Ovary (tissue), 9 donors: ENCODE measurements around the gene CD79B. TPM values are rescaled to one million over a fixed set of nuclear protein-coding genes. Genes with fewer than 3 reads are reported as not detected.

ENCODE experiments used
- DNase-seq, 5 donors: peaks; one replicate each; pipeline ENCODE4 v3.0.0-alpha.2; 2019 to 2020
- H3K27ac ChIP-seq, 2 donors: fragments of 200-600 bp; one replicate each; pipeline versions ENCODE4 v1.5.1 to v1.8.0; 2019 to 2022
- H3K27me3 ChIP-seq: fragments of 200-600 bp; one replicate; pipeline ENCODE4 v1.8.0; 2022
- H3K36me3 ChIP-seq: fragments of 200-600 bp; sonication (generic); one replicate; pipeline ENCODE4 v1.5.1; 2019
- H3K4me1 ChIP-seq: one replicate; pipeline ENCODE4 v1.8.1; 2013; ENCODE audit warnings: mild to moderate bottlenecking, moderate library complexity; ENCODE audit not compliant: insufficient read depth
- H3K4me3 ChIP-seq: fragments of 200-600 bp; sonication (generic); one replicate; pipeline ENCODE4 v1.5.1; 2017
- H3K9me3 ChIP-seq, 2 donors: fragments of 200-600 bp in 1 of 2; sonication (generic) in 1 of 2; one replicate each; pipeline versions ENCODE4 v1.5.1 to v1.8.1; 2013 to 2019; ENCODE audit warnings: mild to moderate bottlenecking in 1 of 2, moderate library complexity in 1 of 2
- CTCF ChIP-seq, 3 donors: fragments of 450-650 bp in 2 of 3; fragments of 200-600 bp in 1 of 3; IDR thresholded peaks; one replicate each; pipeline versions ENCODE4 v1.5.1 to v1.8.0; 2016 to 2022; ENCODE audit warnings: antibody characterized with exemption in 3 of 3, mild to moderate bottlenecking in 1 of 3
- EP300 ChIP-seq: sonication (generic); formaldehyde crosslinking; IDR thresholded peaks from one replicate; pipeline ENCODE4 v1.6.1; 2017; ENCODE audit warnings: antibody characterized with exemption
- POLR2A ChIP-seq: fragments of 450-650 bp; IDR thresholded peaks from one replicate; pipeline ENCODE4 v1.6.1; 2017; ENCODE audit warnings: antibody characterized with exemption, mild to moderate bottlenecking, moderate library complexity
- WGBS, 3 donors: extraction: QIAGEN DNeasy Blood & Tissue Kit in 1 of 3; methylation state at CpG; one replicate each; pipeline versions ENCODE4 v1.1.5 to v1.1.7; 2013 to 2017; 5-methylcytosine and 5-hydroxymethylcytosine counted together
- intact Hi-C, 4 donors: fragments of 100-400 bp; cut with DNase I; formaldehyde crosslinking; loops; one replicate each; pipeline versions ENCODE4 v1.11.0 to v1.15.1; 2022 to 2023
- polyA plus RNA-seq, 2 donors: library from polyadenylated mRNA; stranded (reverse); fragments of 200-250 nt in 1 of 2; fragments of 350-450 nt in 1 of 2; fragmentation: Illumina TruSeq in 1 of 2; extraction: RNeasy Lipid Tissue Mini Kit (QIAGEN cat#74804) in 1 of 2; gene quantifications; one replicate each; pipeline ENCODE4 v1.2.3, GENCODE V29; 2013 to 2014
- total RNA-seq, 7 donors: library from RNA; depleted of rRNA in 2 of 7; stranded (reverse); fragments of >200 nt in 2 of 7; fragmentation: NEBNext Ultra II Directional in 3 of 7; extraction: Animal tissue kit (Norgen Biotek cat#: 25700) in 3 of 7; gene quantifications; one replicate each; pipeline versions ENCODE4 v1.1.0 to v1.2.4, GENCODE V29; 2016 to 2023
- donor health status: DM: no; HTN: no; CAD: no; lungs with moderate emphysema.
- donor health status: DM: no; HTN: no; CAD: no.
- donor health status: Bipolar disorder and iron deficiency.
- donor health status: DM: yes; HTN: yes; CAD: no.
- donor health status: DM: no; HTN: no; CAD: no.
- donor health status: DM: yes; HTN: yes; CAD: no.

Gene CD79B
- total and polyA plus RNA-seq, 9 donors = 0.48 to 2.0 (median 0.92) TPM

GRCh38 chr17:63934183-63935112, 2.3 kb upstream of the CD79B start:
- Histone ChIP-seq H3K27ac (no peak overlapping the region), H3K36me3 (no peaks in the 10 kb centered on the region), H3K4me3 (no peak overlapping the region), H3K27me3 (no peaks in the 10 kb centered on the region), H3K9me3 (no peaks in the 10 kb centered on the region), H3K4me1 (no peaks in the 10 kb centered on the region)
- DNase-seq = no peak
- intact Hi-C loops = loop anchor here in 1 of 4 donors (10.0 kb wide), 1 partner anchor 350 kb away; no protein-coding TSS in a partner anchor
- TF ChIP-seq CTCF (IDR thresholded peaks at IDR 0.05) = no peak
- no peak for TF ChIP-seq POLR2A
- no peak for TF ChIP-seq EP300
- 76 to 79% (median 77%) methylated on average over 21 of the region's 21 CpGs for WGBS, 3 donors

DNA sequence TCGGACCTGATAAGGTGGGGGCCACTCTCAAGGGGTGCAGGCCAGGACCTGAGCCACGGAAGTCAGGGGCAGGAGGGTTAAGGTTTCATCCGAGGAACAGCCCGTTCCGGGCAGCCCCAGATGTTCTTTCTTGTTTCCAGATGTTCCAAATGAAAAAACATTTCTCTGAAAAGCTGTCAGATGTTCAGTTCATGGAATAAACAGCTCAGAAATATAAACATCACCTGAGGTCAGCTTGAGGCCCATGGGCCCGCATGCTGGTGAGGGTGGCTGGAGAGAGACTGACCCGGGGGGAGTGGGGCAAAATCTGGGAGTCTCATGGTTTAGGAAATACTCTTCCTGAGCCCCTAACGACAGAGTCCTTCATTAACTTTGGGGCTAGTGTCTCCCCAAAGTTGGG, 1.5 kb upstream of the CD79B start:
- H3K27ac ChIP-seq = no peak overlapping the region
- TF ChIP-seq CTCF (IDR thresholded peaks at IDR 0.05) (no peak), POLR2A (no peak), EP300 (no peak)
- no peaks in the 10 kb centered on the region for H3K4me1 ChIP-seq
- intact Hi-C loops = loop anchor here in 1 of 4 donors (10.0 kb wide), 1 partner anchor 351 kb away; no protein-coding TSS in a partner anchor
- H3K27me3 ChIP-seq = no peaks in the 10 kb centered on the region
- no peak for DNase-seq
- WGBS, 3 donors = 42 to 55% (median 47%) methylated on average over 8 of the region's 8 CpGs
- H3K4me3 ChIP-seq = no peak overlapping the region
- no peaks in the 10 kb centered on the region for H3K36me3 ChIP-seq
- H3K9me3 ChIP-seq = no peaks in the 10 kb centered on the region

DNA sequence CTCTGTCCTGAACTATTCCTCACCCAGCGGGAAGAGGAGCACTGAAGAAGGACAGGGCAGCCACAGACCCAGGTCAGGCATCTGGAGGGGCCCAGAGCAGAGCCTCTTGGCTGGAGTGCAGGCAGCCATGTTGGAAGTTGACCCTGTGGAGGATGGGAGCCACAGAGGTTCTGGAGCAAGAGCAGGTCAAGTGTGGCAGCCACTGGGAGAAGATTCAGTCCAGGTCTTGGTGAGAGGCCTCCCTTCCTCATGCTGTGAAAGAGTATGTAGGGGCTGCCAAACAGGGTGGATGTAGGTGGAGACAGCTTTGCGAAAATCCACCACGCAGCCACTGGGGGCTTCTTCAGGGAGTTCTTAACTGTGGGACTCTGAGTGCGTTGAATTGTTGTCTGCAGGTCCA, 590 bp upstream of the CD79B start:
- Histone ChIP-seq H3K36me3 (no peaks in the 10 kb centered on the region), H3K9me3 (no peaks in the 10 kb centered on the region), H3K4me1 (no peaks in the 10 kb centered on the region), H3K27ac (no peak overlapping the region), H3K4me3 (no peak overlapping the region), H3K27me3 (no peaks in the 10 kb centered on the region)
- WGBS, 3 donors = 89 to 91% (median 90%) methylated on average over 4 of the region's 4 CpGs
- TF ChIP-seq POLR2A = no peak
- intact Hi-C loops = loop anchor here in 1 of 4 donors (10.0 kb wide), 1 partner anchor 352 kb away; no protein-coding TSS in a partner anchor
- DNase-seq = no peak

- TF ChIP-seq POLR2A (no peak), CTCF (IDR thresholded peaks at IDR 0.05) (no peak), EP300 (no peak)
- WGBS, 3 donors = 71 to 79% (median 72%) methylated on average over 15 to 16 of the region's 16 CpGs
- no peaks in the 10 kb centered on the region for H3K36me3 ChIP-seq
- intact Hi-C loops = loop anchor here in 1 of 4 donors (10.0 kb wide), 1 partner anchor 354 kb away; no protein-coding TSS in a partner anchor
- H3K27me3 ChIP-seq = no peaks in the 10 kb centered on the region
- no peaks in the 10 kb centered on the region for H3K9me3 ChIP-seq
- no peak overlapping the region for H3K4me3 ChIP-seq
- peak in 2 of 5 donors; percentile 42 to 58 for DNase-seq
- H3K4me1 ChIP-seq = no peaks in the 10 kb centered on the region
- H3K27ac ChIP-seq = no peak overlapping the region
Measured at GRCh38 chr17:63930951-63931575, 1.1 kb downstream of the CD79B start.
